GM18858 (cell line): ENCODE results near the gene NEU4.

Experiments used
- ATAC-seq: cut with Tn5 transposase; IDR thresholded peaks from one replicate; pipeline ENCODE4 v1.9.1; 2021; ENCODE audit not compliant: unreplicated experiment

The NEU4 gene

DNA sequence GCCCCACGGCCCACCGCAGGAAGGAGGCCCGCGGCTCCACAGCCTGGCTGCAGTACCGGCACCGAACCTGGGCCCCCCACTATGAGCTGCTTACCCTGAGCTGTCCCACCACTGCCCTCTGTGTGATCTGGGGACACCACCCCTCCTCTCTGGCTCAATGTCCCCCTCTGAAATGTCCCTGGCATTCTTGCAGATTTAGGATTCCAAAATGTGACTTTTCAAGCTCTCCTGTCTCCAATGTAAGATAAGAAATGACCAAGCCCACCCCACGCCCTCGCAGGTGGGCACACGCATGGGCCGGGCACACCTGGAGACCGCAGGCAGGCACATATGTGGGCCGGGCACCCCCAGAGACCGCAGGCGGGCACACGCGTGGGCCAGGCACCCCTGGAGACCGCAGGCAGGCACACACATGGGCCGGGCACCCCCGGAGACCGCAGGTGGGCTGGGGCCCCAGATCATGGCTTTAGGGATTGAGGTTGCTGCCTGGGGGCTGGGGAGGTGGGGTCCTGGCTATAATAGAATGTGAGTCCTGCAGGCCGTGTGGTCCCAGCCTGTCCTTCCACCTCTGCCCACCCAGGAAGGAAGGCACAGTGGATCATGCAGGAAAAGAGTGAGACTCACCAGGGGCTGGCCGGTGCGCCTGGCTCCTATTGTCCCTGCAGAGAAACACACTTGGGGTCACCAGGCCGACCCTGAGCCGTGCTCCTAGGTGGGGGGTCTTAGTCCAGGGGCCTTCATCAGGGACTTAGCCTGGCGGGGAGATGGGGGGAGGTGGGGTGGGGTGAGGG, 42.5 kb downstream of the NEU4 start:
- ATAC-seq: no peak

DNA sequence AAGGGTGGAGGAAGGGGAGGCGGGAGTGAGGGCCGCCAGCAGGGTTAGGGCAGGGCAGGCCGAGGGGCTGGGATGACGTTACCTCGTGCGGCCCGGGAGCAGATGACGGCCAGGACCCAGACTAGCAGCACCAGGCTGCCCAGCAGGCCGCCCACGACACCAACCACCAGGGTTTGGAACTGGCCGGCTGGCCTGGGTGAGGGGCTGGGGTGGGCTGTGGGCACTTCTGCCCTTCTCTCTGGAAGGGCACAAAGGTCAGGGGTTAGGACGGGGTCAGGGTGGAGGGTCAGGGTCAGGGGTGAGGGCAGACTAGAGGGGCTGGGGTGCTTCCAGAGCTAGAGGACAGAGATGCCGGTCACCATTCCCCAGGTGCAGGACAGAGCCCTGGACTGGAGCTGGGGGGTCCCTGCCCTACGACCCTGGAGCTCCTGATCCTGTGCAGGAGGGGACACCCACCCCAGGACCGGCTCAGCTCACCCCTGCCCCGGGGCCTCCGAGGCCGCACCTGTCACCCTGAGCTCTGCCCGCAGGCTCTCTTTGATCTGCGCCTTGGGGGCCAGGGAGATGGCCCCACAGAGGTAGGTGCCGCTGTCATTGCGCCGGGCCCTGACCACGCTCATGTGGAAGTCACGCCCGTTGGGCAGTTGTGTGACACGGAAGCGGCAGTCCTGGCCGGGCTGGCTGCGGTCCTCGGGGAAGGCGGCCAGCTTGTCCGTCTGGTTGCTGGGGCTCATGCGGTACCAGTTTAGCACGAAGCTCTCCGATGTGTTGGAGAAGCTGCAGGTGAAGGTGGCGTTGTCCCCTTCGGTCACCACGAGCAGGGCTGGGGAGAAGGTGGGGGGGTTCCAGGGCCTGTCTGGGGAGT, 43.4 kb downstream of the NEU4 start:
- no peak for ATAC-seq

- no peak for ATAC-seq
Measured at GRCh38 chr2:241852981-241853631, 44.1 kb downstream of the NEU4 start.

- no peak for ATAC-seq
Measured at GRCh38 chr2:241853651-241854341, 44.8 kb downstream of the NEU4 start.

- no peak for ATAC-seq
Measured at GRCh38 chr2:241854342-241855244, 45.6 kb downstream of the NEU4 start.

DNA sequence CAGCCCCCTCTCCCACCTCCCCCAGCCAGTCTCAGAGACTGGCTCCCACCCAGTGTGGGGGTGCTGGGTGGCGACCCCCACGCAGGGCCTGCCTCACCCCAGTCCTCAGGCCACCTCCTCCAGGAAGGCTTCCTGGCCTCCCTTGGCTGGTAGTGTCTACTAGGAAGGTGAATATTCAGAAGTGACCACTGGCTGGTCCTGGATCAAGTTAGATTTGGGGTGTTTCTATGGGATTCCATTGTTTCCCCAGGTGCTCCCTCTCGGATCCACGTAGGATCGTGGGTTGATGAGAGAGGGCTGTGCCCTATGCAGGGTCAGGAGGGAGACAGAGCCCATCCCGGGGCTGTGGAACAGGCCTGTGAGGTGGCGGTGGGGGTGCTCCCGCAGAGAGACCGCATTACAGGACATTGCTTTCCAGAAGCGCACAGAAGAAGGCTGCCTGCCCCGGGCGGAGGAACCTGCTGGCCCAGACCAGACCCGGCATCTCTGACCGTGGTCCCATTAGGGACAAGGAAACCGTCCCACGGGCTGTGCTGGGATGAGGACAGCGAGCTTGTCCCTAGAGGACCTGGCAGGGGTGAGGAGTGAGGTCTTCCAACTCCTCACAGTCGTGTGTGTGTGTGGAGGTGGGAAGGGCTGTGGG, 46.4 kb downstream of the NEU4 start:
- no peak for ATAC-seq

GRCh38 chr2:241855888-241856422, 47.0 kb downstream of the NEU4 start:
- no peak for ATAC-seq

DNA sequence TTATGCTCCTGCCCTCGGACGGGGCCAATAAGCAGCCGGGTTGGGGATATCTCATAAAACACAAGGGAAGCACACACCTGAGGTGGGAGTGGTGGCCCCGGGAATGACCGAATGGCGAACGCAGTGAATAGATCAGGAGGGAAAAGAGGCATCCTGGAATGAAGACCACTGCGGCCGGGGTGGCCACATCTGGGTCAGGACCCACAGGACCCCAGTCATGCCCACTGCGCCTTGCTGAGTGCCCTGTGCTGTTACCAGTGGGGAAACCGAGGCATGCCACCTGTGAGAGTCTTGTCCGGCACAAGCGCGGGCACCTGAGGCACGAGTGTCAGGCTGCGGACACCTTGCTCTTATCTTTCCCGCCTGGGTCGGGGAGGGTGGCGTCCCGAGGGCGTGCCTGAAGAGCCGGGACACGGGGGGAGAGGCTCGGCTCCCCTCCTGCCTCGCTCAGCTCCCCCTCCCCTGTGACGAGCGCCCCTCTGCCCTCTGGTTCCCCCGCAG, 48.1 kb downstream of the NEU4 start:
- ATAC-seq: no peak

DNA sequence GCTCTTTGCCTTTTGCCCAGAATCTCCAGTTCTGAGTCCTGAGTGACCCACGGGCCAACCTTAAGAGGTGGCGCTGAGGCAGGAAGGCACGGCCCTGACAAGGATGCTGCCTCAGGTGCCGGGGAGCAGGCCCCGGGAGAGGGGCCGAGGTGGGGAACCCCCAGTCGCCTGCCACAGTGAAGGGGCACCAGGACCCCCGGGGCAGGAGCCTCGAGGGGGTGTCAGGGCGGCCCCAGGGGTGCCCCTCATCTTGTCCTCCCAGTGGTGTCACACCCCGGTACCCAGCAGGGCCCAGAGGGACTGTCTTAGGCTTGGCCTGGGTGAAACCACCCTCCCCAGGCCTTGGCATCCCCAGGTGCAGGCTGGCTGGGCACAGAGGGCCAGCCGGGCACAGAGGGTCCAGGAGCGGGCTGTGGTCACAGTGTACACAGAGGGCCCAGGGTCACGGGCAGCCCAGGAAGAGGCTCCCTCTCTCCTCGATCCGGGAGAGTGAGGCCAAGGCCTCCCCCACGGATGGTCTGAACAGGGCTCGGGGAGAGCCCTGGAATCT, 48.7 kb downstream of the NEU4 start:
- no peak for ATAC-seq

GRCh38 chr2:241858206-241859016, 49.4 kb downstream of the NEU4 start, which contains the start of gene PDCD1:
Gene PDCD1, minus strand, starts transcription at chr2:241858894. Its CDS starts 56 bp downstream, at chr2:241858838.
- no peak for ATAC-seq

GRCh38 chr2:241859017-241859435, 50.0 kb downstream of the NEU4 start:
- ATAC-seq: no peak

GRCh38 chr2:241859436-241860183, 50.6 kb downstream of the NEU4 start:
- no peak for ATAC-seq

- ATAC-seq: no peak
Measured at GRCh38 chr2:241860184-241861078, 51.4 kb downstream of the NEU4 start.

- no peak for ATAC-seq
Measured at GRCh38 chr2:241861264-241861663, 52.3 kb downstream of the NEU4 start.

GRCh38 chr2:241862093-241862492, 53.1 kb downstream of the NEU4 start:
- ATAC-seq: no peak
